Measurements from ENCODE around the gene SPATA2. TPM values are rescaled to one million over a fixed set of nuclear protein-coding genes. Genes with fewer than 3 reads are reported as not detected.

The SPATA2 gene
- total and polyA plus RNA-seq, 2 of the 13 experiments (the other 11 are each of a cell fraction or from before 2014, with no cell fraction given): 3.2 to 8.7 TPM

GRCh38 chr20:49942303-49942702, 27.0 kb upstream of the SPATA2 start:
- Histone ChIP-seq H3K4me1 (ENCODE audit: insufficient read depth, low read length) (peaks cover 91% of the 10 kb centered on the region), H4K20me1 (ENCODE audit: insufficient read depth, low read length) (peaks cover 37% of the 10 kb centered on the region)
- DNase-seq (ENCODE audit: low spot score): no peak

More at GRCh38 chr20:49942303-49942702, 27.0 kb upstream of the SPATA2 start:
- ChIA-PET POLR2A (interaction anchor here (1.1 kb wide), 1 partner anchor 8 kb away, joined by 3 read pairs; no protein-coding TSS in a partner anchor), CTCF (ENCODE audit: low intra/inter-chr PET ratio, low total read pairs) (no interaction called here)
- H3K27ac ChIP-seq (ENCODE audit: extremely low read length, insufficient read depth, low read length): no peak overlapping the region
- in situ Hi-C loops (cut with HindIII; ENCODE audit: extremely low pct_ligation_motif_present, low pct_unique_long_range_greater_than_20kb) (no loop called here), intact Hi-C loops (cut with micrococcal nuclease; ENCODE audit: unreplicated experiment) (no loop called here)
- H3K79me2 ChIP-seq (ENCODE audit: insufficient read depth, low read length): peaks cover 75% of the 10 kb centered on the region
- H3K4me3 ChIP-seq (replicated peaks in 1 of 3; ENCODE audit: insufficient read depth in 1 of 3, low read depth in 2 of 3, low read length in 3 of 3): no peak overlapping the region
- no peak for FAIRE-seq
- no peak overlapping the region for H2AFZ ChIP-seq (ENCODE audit: low read length)
- H3K9ac ChIP-seq (ENCODE audit: insufficient read depth, low read depth, low read length): no peak overlapping the region
- no TSS peak for BruUV-seq (replicated peaks)
- H3K36me3 ChIP-seq (replicated peaks in 1 of 2; ENCODE audit: control insufficient read depth in 1 of 2, insufficient read depth in 2 of 2, low read length in 2 of 2): peaks cover 29 to 70% of the 10 kb centered on the region in 2 experiments
- no peaks in the 10 kb centered on the region; a peak in 1 of 5 replicates for H3K27me3 ChIP-seq (ENCODE audit: control insufficient read depth in 1 of 2, insufficient read depth in 2 of 2, low read length in 2 of 2)
- H3K9me3 ChIP-seq (ENCODE audit: low read length): no peaks in the 10 kb centered on the region
- 80% methylated on average over 3 of the region's 3 CpGs for WGBS (ENCODE audit: low lambda C conversion rate)
- no peak for TF ChIP-seq MEF2D (CRISPR knock-in tag; IDR thresholded peaks at IDR 0.05)
- no peak for TF ChIP-seq ZNF775 (CRISPR knock-in tag; IDR thresholded peaks at IDR 0.05; ENCODE audit: borderline replicate concordance)
- TF ChIP-seq ZXDC (CRISPR knock-in tag; IDR thresholded peaks at IDR 0.05): no peak
- no peak for TF ChIP-seq REXO4 (CRISPR knock-in tag; IDR thresholded peaks at IDR 0.05; ENCODE audit: borderline replicate concordance)
- TF ChIP-seq ISL2 (CRISPR knock-in tag; IDR thresholded peaks at IDR 0.05): no peak
- TF ChIP-seq ZNF18 (CRISPR knock-in tag; IDR thresholded peaks at IDR 0.05; ENCODE audit: insufficient replicate concordance): no peak
- no peak for TF ChIP-seq CCAR2 (optimal IDR thresholded peaks at IDR 0.05; ENCODE audit: low read depth, low read length)
- TF ChIP-seq ONECUT2 (CRISPR knock-in tag; IDR thresholded peaks at IDR 0.05): no peak
- TF ChIP-seq CEBPG (CRISPR knock-in tag; IDR thresholded peaks at IDR 0.05): no peak
- no peak for TF ChIP-seq NCOR1 (IDR thresholded peaks at IDR 0.05; ENCODE audit: borderline replicate concordance, low read length)
- no peak for TF ChIP-seq ZNF335 (CRISPR knock-in tag; IDR thresholded peaks at IDR 0.05)
- TF ChIP-seq ZNF549 (CRISPR knock-in tag; IDR thresholded peaks at IDR 0.05): no peak
- TF ChIP-seq, protein P1, sequence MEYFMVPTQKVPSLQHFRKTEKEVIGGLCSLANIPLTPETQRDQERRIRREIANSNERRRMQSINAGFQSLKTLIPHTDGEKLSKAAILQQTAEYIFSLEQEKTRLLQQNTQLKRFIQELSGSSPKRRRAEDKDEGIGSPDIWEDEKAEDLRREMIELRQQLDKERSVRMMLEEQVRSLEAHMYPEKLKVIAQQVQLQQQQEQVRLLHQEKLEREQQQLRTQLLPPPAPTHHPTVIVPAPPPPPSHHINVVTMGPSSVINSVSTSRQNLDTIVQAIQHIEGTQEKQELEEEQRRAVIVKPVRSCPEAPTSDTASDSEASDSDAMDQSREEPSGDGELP (IDR thresholded peaks at IDR 0.05; ENCODE audit: borderline replicate concordance, low read depth): no peak
- no peak for TF ChIP-seq ZNF230 (CRISPR knock-in tag; IDR thresholded peaks at IDR 0.05)
- TF ChIP-seq ZMAT3 (CRISPR knock-in tag; conservative IDR thresholded peaks at IDR 0.05): no peak
- TF ChIP-seq GTF2F1 (IDR thresholded peaks at IDR 0.05; ENCODE audit: low read length): no peak
- no peak for TF ChIP-seq ZNF709 (CRISPR knock-in tag; IDR thresholded peaks at IDR 0.05)
- H3K4me2 ChIP-seq (ENCODE audit: low read depth, low read length): no peak overlapping the region
- no peak for ATAC-seq

Data from HepG2 (cell line).